Skeletal muscle tissue (tissue), 4 donors: ENCODE results near the gene CDK18. TPM values are rescaled to one million over a fixed set of nuclear protein-coding genes. Genes with fewer than 3 reads are reported as not detected.

Experiments
- H3K27ac ChIP-seq: one replicate; pipeline ENCODE4 v1.7.0; 2013; ENCODE audit warnings: mild to moderate bottlenecking, low read depth, low read length, inconsistent platforms
- H3K27me3 ChIP-seq, 3 donors: one replicate each; pipeline ENCODE4 v1.7.0; 2013; ENCODE audit warnings: low read length in 3 of 3; ENCODE audit not compliant: control insufficient read depth in 3 of 3, insufficient read depth in 3 of 3
- H3K36me3 ChIP-seq, 3 donors: one replicate each; pipeline ENCODE4 v1.7.0; 2013; ENCODE audit warnings: low read length in 3 of 3; ENCODE audit not compliant: control insufficient read depth in 3 of 3, insufficient read depth in 3 of 3
- H3K4me1 ChIP-seq, 3 donors: one replicate each; pipeline ENCODE4 v1.7.0; 2013; ENCODE audit warnings: low read length in 3 of 3, mild to moderate bottlenecking in 3 of 3; ENCODE audit not compliant: control insufficient read depth in 3 of 3, insufficient read depth in 3 of 3
- H3K4me3 ChIP-seq, 3 donors: one replicate each; pipeline ENCODE4 v1.7.0; 2013; ENCODE audit warnings: low read length in 3 of 3
- H3K9ac ChIP-seq, 3 donors: one replicate each; pipeline ENCODE4 v1.7.0; 2013; ENCODE audit warnings: low read length in 3 of 3, mild to moderate bottlenecking in 3 of 3, moderate library complexity in 2 of 3, low read depth in 1 of 3
- H3K9me3 ChIP-seq, 3 donors: one replicate each; pipeline ENCODE4 v1.7.0; 2013; ENCODE audit warnings: low read length in 3 of 3; ENCODE audit not compliant: control insufficient read depth in 3 of 3
- total RNA-seq: library from RNA; depleted of rRNA; stranded (reverse); fragments of >200 nt; gene quantifications from one replicate; pipeline ENCODE4 v1.2.3, GENCODE V29; 2014
- donor health status: Osteomylitis.

Gene CDK18
- total RNA-seq, 1 donor from 2014 or later = 3.7 TPM

GRCh38 chr1:205527931-205528330 lies 23.5 kb downstream of the CDK18 start:
- H3K4me1 ChIP-seq = peaks cover 0 to 4% (median 4%) of the 10 kb centered on the region in 3 donors
- no peak overlapping the region for H3K4me3 ChIP-seq
- H3K36me3 ChIP-seq = peaks cover 0 to 2% (median 0%) of the 10 kb centered on the region in 3 donors
- peaks cover 0 to 6% (median 0%) of the 10 kb centered on the region in 3 donors for H3K27me3 ChIP-seq
- H3K9me3 ChIP-seq = no peaks in the 10 kb centered on the region
- no peak overlapping the region for H3K27ac ChIP-seq
- H3K9ac ChIP-seq = no peak overlapping the region

- Histone ChIP-seq H3K4me3 (no peak overlapping the region), H3K36me3 (peaks cover 0 to 2% (median 0%) of the 10 kb centered on the region in 3 donors), H3K9ac (no peak overlapping the region), H3K9me3 (no peaks in the 10 kb centered on the region), H3K4me1 (peaks cover 0 to 6% (median 4%) of the 10 kb centered on the region in 3 donors), H3K27ac (no peak overlapping the region), H3K27me3 (peaks cover 0 to 6% (median 0%) of the 10 kb centered on the region in 3 donors)
Measured at GRCh38 chr1:205528446-205528886, 24.0 kb downstream of the CDK18 start.

GRCh38 chr1:205528887-205529825 lies 24.7 kb downstream of the CDK18 start:
- Histone ChIP-seq H3K4me3 (peak overlapping the region; percentile 23 to 49 (median 38)), H3K27ac (no peak overlapping the region), H3K27me3 (peaks cover 0 to 6% (median 0%) of the 10 kb centered on the region in 3 donors), H3K36me3 (peaks cover 0 to 2% (median 0%) of the 10 kb centered on the region in 3 donors), H3K9ac (peak overlapping the region in 1 of 3 donors; percentile 25), H3K4me1 (peaks cover 0 to 6% (median 4%) of the 10 kb centered on the region in 3 donors), H3K9me3 (no peaks in the 10 kb centered on the region)

- H3K27ac ChIP-seq = no peak overlapping the region
- H3K9ac ChIP-seq = no peak overlapping the region
- peaks cover 0 to 6% (median 2%) of the 10 kb centered on the region in 3 donors for H3K27me3 ChIP-seq
- no peak overlapping the region for H3K4me3 ChIP-seq
- H3K9me3 ChIP-seq = no peaks in the 10 kb centered on the region
- peaks cover 0 to 6% (median 4%) of the 10 kb centered on the region in 3 donors for H3K4me1 ChIP-seq
- H3K36me3 ChIP-seq = peaks cover 0 to 2% (median 0%) of the 10 kb centered on the region in 3 donors
Measured at GRCh38 chr1:205530116-205530515, 25.6 kb downstream of the CDK18 start.

GRCh38 chr1:205531191-205532025 lies 26.9 kb downstream of the CDK18 start:
- Histone ChIP-seq H3K9ac (no peak overlapping the region), H3K27me3 (peaks cover 0 to 9% (median 4%) of the 10 kb centered on the region in 3 donors), H3K4me3 (no peak overlapping the region), H3K4me1 (peaks cover 0 to 4% (median 2%) of the 10 kb centered on the region in 3 donors), H3K9me3 (no peaks in the 10 kb centered on the region), H3K36me3 (peaks cover 0 to 2% (median 0%) of the 10 kb centered on the region in 3 donors), H3K27ac (no peak overlapping the region)

- Histone ChIP-seq H3K27ac (no peak overlapping the region), H3K36me3 (peaks cover 0 to 2% (median 0%) of the 10 kb centered on the region in 3 donors), H3K4me3 (no peak overlapping the region), H3K27me3 (peaks cover 0 to 10% (median 4%) of the 10 kb centered on the region in 3 donors), H3K9me3 (no peaks in the 10 kb centered on the region), H3K9ac (no peak overlapping the region), H3K4me1 (peaks cover 2 to 4% (median 3%) of the 10 kb centered on the region in 3 donors)
Measured at GRCh38 chr1:205532026-205532898, 27.8 kb downstream of the CDK18 start.

- no peak overlapping the region for H3K4me3 ChIP-seq
- H3K36me3 ChIP-seq = peaks cover 0 to 2% (median 0%) of the 10 kb centered on the region in 3 donors
- H3K9ac ChIP-seq = no peak overlapping the region
- no peaks in the 10 kb centered on the region for H3K9me3 ChIP-seq
- peaks cover 2 to 4% (median 3%) of the 10 kb centered on the region in 3 donors for H3K4me1 ChIP-seq
- H3K27me3 ChIP-seq = peaks cover 0 to 10% (median 4%) of the 10 kb centered on the region in 3 donors
- no peak overlapping the region for H3K27ac ChIP-seq
Measured at GRCh38 chr1:205532996-205533735, 28.7 kb downstream of the CDK18 start.

GRCh38 chr1:205533748-205534443 lies 29.4 kb downstream of the CDK18 start:
- H3K4me1 ChIP-seq = peaks cover 2 to 4% (median 3%) of the 10 kb centered on the region in 3 donors
- peaks cover 0 to 2% (median 0%) of the 10 kb centered on the region in 3 donors for H3K36me3 ChIP-seq
- no peak overlapping the region for H3K27ac ChIP-seq
- peaks cover 0 to 10% (median 8%) of the 10 kb centered on the region in 3 donors for H3K27me3 ChIP-seq
- H3K4me3 ChIP-seq = no peak overlapping the region
- no peaks in the 10 kb centered on the region for H3K9me3 ChIP-seq
- no peak overlapping the region for H3K9ac ChIP-seq
